Measurements from ENCODE around the gene GLG1.

The GLG1 gene

DNA sequence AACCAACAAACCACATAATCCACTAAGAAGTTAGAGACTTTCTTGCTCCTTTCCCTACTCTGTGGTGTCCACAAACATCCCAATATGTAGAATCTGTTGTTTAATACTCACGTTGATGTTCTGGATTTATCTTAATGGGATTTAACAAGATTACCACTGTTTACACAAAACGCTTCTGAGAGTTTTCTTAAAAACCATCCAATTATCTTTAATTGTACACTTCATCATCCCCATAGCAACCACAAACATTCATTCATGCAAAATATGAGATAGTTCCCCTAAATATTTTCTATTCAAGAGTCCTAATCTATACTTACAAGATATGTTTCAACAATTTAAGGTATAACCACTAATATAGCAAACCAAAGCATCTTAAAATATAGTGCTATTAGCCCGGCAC is 109.2 kb downstream of the GLG1 start:
- TF ChIP-seq CTCF (IDR thresholded peaks at IDR 0.05; ENCODE audit: low read depth, low read length, missing control alignments), result no peak
- in situ Hi-C loops (cut with HindIII; ENCODE audit: low sequenced_read_pairs), result no loop called here
- DNase-seq (ENCODE audit: low read depth), result no peak
- no peak overlapping the region for H3K4me3 ChIP-seq (ENCODE audit: low read depth, low read length)

- no peak for TF ChIP-seq CTCF (IDR thresholded peaks at IDR 0.05; ENCODE audit: low read depth, low read length, missing control alignments)
Measured at GRCh38 chr16:74496054-74496453, 110.9 kb downstream of the GLG1 start.

GRCh38 chr16:74492976-74493375 is 113.9 kb downstream of the GLG1 start:
- TF ChIP-seq CTCF (IDR thresholded peaks at IDR 0.05; ENCODE audit: low read depth, low read length, missing control alignments), result no peak
- DNase-seq (ENCODE audit: low read depth), result no peak

More at GRCh38 chr16:74496054-74496453, 110.9 kb downstream of the GLG1 start:
- DNase-seq (ENCODE audit: low read depth), result no peak
- in situ Hi-C loops (cut with HindIII; ENCODE audit: low sequenced_read_pairs), result no loop called here
- H3K4me3 ChIP-seq (ENCODE audit: low read depth, low read length), result no peak overlapping the region

GRCh38 chr16:74487634-74488495 is 119.0 kb downstream of the GLG1 start:
- in situ Hi-C loops (cut with HindIII; ENCODE audit: low sequenced_read_pairs), result no loop called here
- no peak overlapping the region for H3K4me3 ChIP-seq (ENCODE audit: low read depth, low read length)
- DNase-seq (ENCODE audit: low read depth), result no peak
- no peak for TF ChIP-seq CTCF (IDR thresholded peaks at IDR 0.05; ENCODE audit: low read depth, low read length, missing control alignments)

More at GRCh38 chr16:74492976-74493375, 113.9 kb downstream of the GLG1 start:
- H3K4me3 ChIP-seq (ENCODE audit: low read depth, low read length), result no peak overlapping the region
- in situ Hi-C loops (cut with HindIII; ENCODE audit: low sequenced_read_pairs), result no loop called here

DNA sequence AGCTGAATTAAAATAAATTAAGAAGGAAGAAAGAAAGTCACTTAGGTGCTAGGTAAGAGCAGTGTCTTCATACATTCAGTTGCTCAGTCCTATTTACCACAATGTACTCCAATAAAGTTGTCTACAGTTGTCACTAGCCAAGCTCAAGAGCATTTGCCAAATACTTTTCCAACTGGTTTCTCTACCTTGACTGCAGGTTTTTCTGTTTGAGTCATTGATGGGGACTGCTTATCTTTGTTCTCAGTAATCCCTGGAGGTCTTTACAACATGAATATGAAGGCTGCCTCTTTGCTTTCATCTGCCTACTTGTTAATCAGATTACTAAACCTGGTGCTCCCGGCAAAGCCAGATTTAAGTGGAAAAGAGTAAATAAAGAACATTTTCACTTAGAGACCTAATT is 121.0 kb downstream of the GLG1 start:
- H3K4me3 ChIP-seq (ENCODE audit: low read depth, low read length), result no peak overlapping the region
- no peak for TF ChIP-seq CTCF (IDR thresholded peaks at IDR 0.05; ENCODE audit: low read depth, low read length, missing control alignments)
- in situ Hi-C loops (cut with HindIII; ENCODE audit: low sequenced_read_pairs), result no loop called here
- DNase-seq (ENCODE audit: low read depth), result no peak

DNA sequence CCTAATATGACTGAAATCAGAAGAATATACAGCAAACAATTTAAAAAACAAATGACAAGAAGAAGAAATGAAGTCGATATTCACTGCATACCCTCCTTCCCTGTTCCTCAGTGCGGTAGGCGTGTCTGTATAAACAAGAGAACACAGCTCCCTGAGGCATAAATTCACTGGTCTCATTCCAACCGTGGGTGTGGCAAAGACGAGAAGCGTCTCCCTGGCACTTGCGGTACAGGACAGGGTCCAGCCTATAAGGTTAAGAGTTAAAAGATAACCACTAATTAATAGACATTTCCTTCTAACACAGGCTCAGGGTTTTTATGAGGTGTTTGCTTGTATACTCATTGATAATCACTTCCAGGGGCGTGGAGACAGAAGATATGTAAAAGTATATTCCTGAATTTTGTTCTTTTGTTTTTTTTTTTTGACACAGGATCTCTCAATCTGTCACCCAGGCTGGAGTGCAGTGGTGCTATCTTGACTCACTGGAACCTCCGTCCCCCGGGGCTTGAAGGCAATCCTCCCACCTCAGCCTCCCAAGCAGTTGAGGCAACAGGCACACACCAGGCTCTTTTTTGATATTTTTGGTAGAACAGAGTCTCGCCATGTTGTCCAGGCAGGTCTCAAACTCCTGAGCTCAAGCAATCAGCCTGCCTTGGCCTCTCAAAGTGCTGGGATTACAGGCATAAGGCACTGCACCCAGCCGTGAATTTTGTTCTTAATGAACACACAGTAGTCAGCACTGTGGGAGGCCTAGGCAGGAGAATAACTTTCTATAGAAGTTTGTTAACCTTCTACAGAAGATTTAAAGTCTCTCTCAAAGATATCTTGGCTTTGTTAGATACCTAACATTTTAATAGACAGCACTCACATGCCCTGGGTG is 126.5 kb downstream of the GLG1 start:
- TF ChIP-seq CTCF (IDR thresholded peaks at IDR 0.05; ENCODE audit: low read depth, low read length, missing control alignments), result no peak
- DNase-seq (ENCODE audit: low read depth), result no peak
- in situ Hi-C loops (cut with HindIII; ENCODE audit: low sequenced_read_pairs), result no loop called here
- H3K4me3 ChIP-seq (ENCODE audit: low read depth, low read length), result no peak overlapping the region

Data from astrocyte of the cerebellum (primary cell).